Activated B cell treated with CpG ODN at 0.5 μM for 24 hours (primary cell): ENCODE results near the gene FMN1. TPM values are rescaled to one million over a fixed set of nuclear protein-coding genes. Genes with fewer than 3 reads are reported as not detected.
A peak's percentile ranks its signal among the peaks of the same experiment; 100 is the strongest.
"Not testable (repeated sequence)": the region's sequence is repeated elsewhere in the genome, so short reads cannot be mapped to it uniquely, and the experiment has no call there.

Source experiments
- ATAC-seq: fragments of 200-7000 bp; cut with Tn5 transposase; one replicate; pipeline ENCODE4 v1.10.0; 2021; ENCODE audit warnings: low read depth, mild to moderate bottlenecking, moderate library complexity
- CTCF ChIA-PET: fragments of 350-600 bp; sonication (Branson Sonifier 250); formaldehyde crosslinking; loops from one replicate; lab custom pipeline; 2021; ENCODE audit warnings: antibody characterized with exemption; lab: Charles Lee
- POLR2A ChIA-PET: fragments of 350-600 bp; sonication (Branson Sonifier 250); formaldehyde crosslinking; loops from one replicate; lab custom pipeline; 2021; ENCODE audit warnings: antibody characterized with exemption; lab: Charles Lee
- DNase-seq: peaks from one replicate; pipeline ENCODE4 v3.0.0; 2022
- H3K27ac Mint-ChIP-seq: one replicate; pipeline ENCODE4 v1.8.0; 2020; ENCODE audit warnings: mixed read lengths
- H3K27me3 Mint-ChIP-seq: one replicate; pipeline ENCODE4 v1.8.0; 2021; ENCODE audit warnings: mixed read lengths
- H3K36me3 Mint-ChIP-seq: one replicate; pipeline ENCODE4 v1.8.0; 2021; ENCODE audit warnings: low read depth, mixed read lengths
- H3K4me1 Mint-ChIP-seq: one replicate; pipeline ENCODE4 v1.8.0; 2021; ENCODE audit warnings: mixed read lengths
- H3K4me3 Mint-ChIP-seq: one replicate; pipeline ENCODE4 v1.8.0; 2020; ENCODE audit warnings: mild to moderate bottlenecking, mixed read lengths
- H3K9me3 Mint-ChIP-seq: one replicate; pipeline ENCODE4 v1.8.0; 2020; ENCODE audit warnings: mixed read lengths
- CTCF ChIP-seq: fragments of 200-600 bp; IDR thresholded peaks from one replicate; pipeline ENCODE4 v1.8.0; 2022; ENCODE audit warnings: antibody characterized with exemption, mild to moderate bottlenecking
- intact Hi-C: fragments of 100-400 bp; cut with micrococcal nuclease; formaldehyde crosslinking; loops from one replicate; pipeline ENCODE4 v1.15.1; 2024
- total RNA-seq: library from RNA; stranded (reverse); gene quantifications from 2 replicates; pipeline ENCODE4 v1.2.3, GENCODE V29; 2022

The FMN1 gene
- total RNA-seq, 1 donor from 2014 or later: 0.80 TPM

- H3K27ac Mint-ChIP-seq: no peak overlapping the region
- H3K27me3 Mint-ChIP-seq: peaks cover 4% of the 10 kb centered on the region
- CTCF ChIA-PET: interaction anchor here (0.9 kb wide), 1 partner anchor 12 kb away, joined by 3 read pairs; no protein-coding TSS in a partner anchor
- POLR2A ChIA-PET: no interaction called here
- H3K4me1 Mint-ChIP-seq: no peaks in the 10 kb centered on the region
- H3K9me3 Mint-ChIP-seq: peaks cover 2% of the 10 kb centered on the region
- no peak for ATAC-seq
- no peak for DNase-seq
- intact Hi-C loops: no loop called here
- H3K4me3 Mint-ChIP-seq: no peak overlapping the region
- no peak for TF ChIP-seq CTCF
- no peaks in the 10 kb centered on the region for H3K36me3 Mint-ChIP-seq
These were observed 342.9 kb downstream of the FMN1 start for GRCh38 chr15:32851572-32851971.

- Mint-ChIP-seq H3K27ac (no peak overlapping the region), H3K9me3 (peaks cover 2% of the 10 kb centered on the region), H3K4me3 (no peak overlapping the region), H3K36me3 (no peaks in the 10 kb centered on the region), H3K4me1 (no peaks in the 10 kb centered on the region), H3K27me3 (peaks cover 4% of the 10 kb centered on the region)
- TF ChIP-seq CTCF: no peak
- ChIA-PET CTCF (interaction anchor here (2.3 kb wide), 1 partner anchor 86 kb away, joined by 10 read pairs; no protein-coding TSS in a partner anchor), POLR2A (no interaction called here)
- ATAC-seq (no peak), DNase-seq (no peak)
- intact Hi-C loops: no loop called here
These were observed 344.5 kb downstream of the FMN1 start for GRCh38 chr15:32849769-32850668.

DNA sequence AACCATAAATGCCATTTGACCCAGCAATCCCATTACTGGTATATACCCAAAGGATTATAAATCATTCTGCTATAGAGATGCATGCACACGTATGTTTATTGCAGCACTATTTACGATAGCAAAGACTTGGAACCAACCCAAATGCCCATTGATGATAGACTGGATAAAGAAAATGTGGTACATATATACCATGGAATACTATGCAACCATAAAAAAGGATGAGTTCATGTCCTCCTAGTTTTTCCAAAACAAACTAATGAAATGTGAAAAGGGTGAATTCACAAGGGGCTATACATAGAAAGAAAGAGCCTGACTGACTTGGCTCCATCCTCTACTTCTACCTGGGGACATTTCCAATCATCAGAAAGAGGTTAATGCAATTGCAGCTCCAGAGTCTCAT lies 347.8 kb downstream of the FMN1 start:
- DNase-seq, H3K27ac Mint-ChIP-seq, ATAC-seq, H3K4me1 Mint-ChIP-seq, H3K27me3 Mint-ChIP-seq, H3K36me3 Mint-ChIP-seq, intact Hi-C loops, H3K4me3 Mint-ChIP-seq, POLR2A ChIA-PET, H3K9me3 Mint-ChIP-seq: not testable (repeated sequence)
- CTCF ChIA-PET: interaction anchor here (1.1 to 4.5 kb wide), 2 partner anchors 12 to 90 kb away, joined by 3 to 84 read pairs; no protein-coding TSS in a partner anchor

DNA sequence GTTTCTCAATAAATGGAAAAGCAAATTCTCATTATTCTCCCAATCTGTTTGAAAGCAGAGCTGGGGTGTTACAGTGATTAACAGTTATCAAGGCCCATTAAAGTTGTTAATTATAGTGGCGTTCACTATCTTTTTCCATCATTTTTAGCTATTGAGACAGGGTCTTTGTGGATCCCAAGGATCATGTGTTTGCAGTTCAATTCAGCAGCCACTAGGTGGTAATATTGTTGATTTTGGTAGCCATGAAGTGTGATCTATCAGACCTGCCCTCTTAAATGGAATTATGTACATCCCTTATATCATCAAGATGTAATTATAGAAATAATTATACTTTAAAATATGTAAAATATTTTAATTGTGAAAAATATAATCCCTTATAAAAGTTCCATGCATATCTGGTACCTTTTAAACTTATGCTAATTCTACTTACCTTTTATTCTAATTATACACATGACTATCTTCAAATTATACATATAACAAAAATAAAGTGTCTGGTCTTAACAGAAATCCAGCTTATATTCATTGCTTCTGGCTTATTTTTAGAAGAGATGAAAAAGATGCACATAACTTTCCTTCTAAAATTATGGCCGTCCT lies 350.3 kb downstream of the FMN1 start:
- H3K27me3 Mint-ChIP-seq: peaks cover 13% of the 10 kb centered on the region
- intact Hi-C loops: loop anchor here (1.0 to 5.0 kb wide), 6 partner anchors 10 to 181 kb away; no protein-coding TSS in a partner anchor
- no peaks in the 10 kb centered on the region for H3K36me3 Mint-ChIP-seq
- ATAC-seq (no peak), DNase-seq (no peak)
- no peak overlapping the region for H3K27ac Mint-ChIP-seq
- H3K9me3 Mint-ChIP-seq: peaks cover 2% of the 10 kb centered on the region
- POLR2A ChIA-PET: interaction anchor here (0.7 kb wide), 1 partner anchor 27 kb away, joined by 3 read pairs; no protein-coding TSS in a partner anchor
- CTCF ChIA-PET: interaction anchor here (0.8 to 4.5 kb wide), 24 partner anchors 10 to 181 kb away, joined by 3 to 84 read pairs (median 4); no protein-coding TSS in a partner anchor
- H3K4me3 Mint-ChIP-seq: no peak overlapping the region
- peak; percentile 54 for TF ChIP-seq CTCF
- H3K4me1 Mint-ChIP-seq: peaks cover 9% of the 10 kb centered on the region

DNA sequence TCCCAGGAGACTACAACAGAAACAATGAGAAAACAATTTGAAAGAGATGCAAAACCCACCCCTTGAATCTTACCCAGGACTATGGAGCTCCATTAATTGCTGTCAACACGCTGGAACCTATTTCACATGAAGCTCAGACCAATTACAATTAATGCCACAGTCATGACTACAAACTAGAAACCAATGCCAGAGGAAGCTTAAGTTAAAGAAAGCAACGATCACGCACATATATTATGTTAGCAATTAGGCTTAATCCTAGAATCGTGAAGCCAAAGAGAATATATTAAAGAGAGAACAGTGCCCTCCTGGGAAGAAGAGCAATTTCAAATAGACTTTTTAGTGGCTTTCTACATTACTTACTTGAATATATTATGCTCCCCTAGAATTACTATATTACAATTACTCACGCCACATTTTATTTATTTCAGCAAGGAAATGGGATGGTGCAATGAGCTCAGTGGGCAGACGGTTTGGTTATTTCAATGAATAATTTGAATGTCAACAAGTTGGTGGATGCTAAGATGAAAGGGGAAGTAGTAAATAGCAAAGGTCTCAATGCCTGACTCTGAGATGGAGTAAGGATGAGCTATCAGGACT lies 351.2 kb downstream of the FMN1 start:
- peaks cover 2% of the 10 kb centered on the region for H3K9me3 Mint-ChIP-seq
- no peak for ATAC-seq
- peaks cover 18% of the 10 kb centered on the region for H3K27me3 Mint-ChIP-seq
- no peak overlapping the region for H3K27ac Mint-ChIP-seq
- H3K36me3 Mint-ChIP-seq: no peaks in the 10 kb centered on the region
- TF ChIP-seq CTCF: no peak
- intact Hi-C loops: loop anchor here (5.0 kb wide), 1 partner anchor 94 kb away; no protein-coding TSS in a partner anchor
- CTCF ChIA-PET: interaction anchor here (0.8 to 4.5 kb wide), 23 partner anchors 10 to 180 kb away, joined by 3 to 84 read pairs (median 5); no protein-coding TSS in a partner anchor
- no peak overlapping the region for H3K4me3 Mint-ChIP-seq
- no peak for DNase-seq
- peaks cover 9% of the 10 kb centered on the region for H3K4me1 Mint-ChIP-seq
- POLR2A ChIA-PET: interaction anchor here (0.6 to 1.0 kb wide), 3 partner anchors 9 to 56 kb away, joined by 3 read pairs; no protein-coding TSS in a partner anchor
